C4-2B (cell line): ENCODE results near the gene RWDD2A.

Experiments used
- ZFX ChIP-seq: fragments of 450-650 bp; IDR thresholded peaks from 2 replicates; pipeline ENCODE4 v1.6.1; 2017
- TF ChIP-seq, protein P1 (sequence below): fragments of 450-650 bp; conservative IDR thresholded peaks from 2 replicates; pipeline ENCODE4 v1.5.1; 2017; ENCODE audit warnings: mild to moderate bottlenecking

DNA sequence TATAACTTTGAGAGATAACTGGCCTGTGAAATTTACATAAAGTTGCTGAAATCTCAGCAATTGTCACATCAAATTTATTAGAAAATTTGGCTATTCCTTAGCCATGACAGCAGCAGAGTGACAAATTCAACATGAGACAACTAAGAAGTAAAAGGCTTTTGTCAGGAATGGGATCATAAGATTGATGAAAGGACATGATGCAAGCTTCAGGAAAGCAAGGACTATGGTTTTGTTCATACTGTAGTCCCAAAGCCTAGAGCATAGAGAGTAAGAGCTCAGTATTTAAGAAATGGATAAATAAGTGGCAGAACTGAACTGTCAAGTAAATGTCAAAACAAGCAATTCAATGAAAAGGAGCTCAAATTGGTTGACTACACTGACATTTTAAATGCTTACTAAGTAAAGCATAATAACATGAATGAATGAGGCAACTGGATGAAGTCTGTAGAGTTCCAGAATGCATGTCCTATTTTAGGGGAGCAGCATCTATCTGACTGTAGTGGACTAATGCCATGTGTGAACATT lies 12.7 kb upstream of the RWDD2A start:
- no peak for TF ChIP-seq ZFX
- TF ChIP-seq, protein P1, sequence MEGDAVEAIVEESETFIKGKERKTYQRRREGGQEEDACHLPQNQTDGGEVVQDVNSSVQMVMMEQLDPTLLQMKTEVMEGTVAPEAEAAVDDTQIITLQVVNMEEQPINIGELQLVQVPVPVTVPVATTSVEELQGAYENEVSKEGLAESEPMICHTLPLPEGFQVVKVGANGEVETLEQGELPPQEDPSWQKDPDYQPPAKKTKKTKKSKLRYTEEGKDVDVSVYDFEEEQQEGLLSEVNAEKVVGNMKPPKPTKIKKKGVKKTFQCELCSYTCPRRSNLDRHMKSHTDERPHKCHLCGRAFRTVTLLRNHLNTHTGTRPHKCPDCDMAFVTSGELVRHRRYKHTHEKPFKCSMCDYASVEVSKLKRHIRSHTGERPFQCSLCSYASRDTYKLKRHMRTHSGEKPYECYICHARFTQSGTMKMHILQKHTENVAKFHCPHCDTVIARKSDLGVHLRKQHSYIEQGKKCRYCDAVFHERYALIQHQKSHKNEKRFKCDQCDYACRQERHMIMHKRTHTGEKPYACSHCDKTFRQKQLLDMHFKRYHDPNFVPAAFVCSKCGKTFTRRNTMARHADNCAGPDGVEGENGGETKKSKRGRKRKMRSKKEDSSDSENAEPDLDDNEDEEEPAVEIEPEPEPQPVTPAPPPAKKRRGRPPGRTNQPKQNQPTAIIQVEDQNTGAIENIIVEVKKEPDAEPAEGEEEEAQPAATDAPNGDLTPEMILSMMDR: no peak
